Stimulated activated CD4-positive, alpha-beta T cell treated with anti-CD3 and anti-CD28 coated beads, Interleukin-15, amount 100 ng/mL, for 1 hour (primary cell): ENCODE data around the gene CGB2.
"Not testable (repeated sequence)": the region's sequence is repeated elsewhere in the genome, so short reads cannot be mapped to it uniquely, and the experiment has no call there.

Experiments used
- DNase-seq, 2 donors: peaks; one replicate each; pipeline ENCODE4 v3.0.0-alpha.2; 2020; ENCODE audit warnings: low read depth in 1 of 2, low spot score in 1 of 2

CGB2 gene

DNA sequence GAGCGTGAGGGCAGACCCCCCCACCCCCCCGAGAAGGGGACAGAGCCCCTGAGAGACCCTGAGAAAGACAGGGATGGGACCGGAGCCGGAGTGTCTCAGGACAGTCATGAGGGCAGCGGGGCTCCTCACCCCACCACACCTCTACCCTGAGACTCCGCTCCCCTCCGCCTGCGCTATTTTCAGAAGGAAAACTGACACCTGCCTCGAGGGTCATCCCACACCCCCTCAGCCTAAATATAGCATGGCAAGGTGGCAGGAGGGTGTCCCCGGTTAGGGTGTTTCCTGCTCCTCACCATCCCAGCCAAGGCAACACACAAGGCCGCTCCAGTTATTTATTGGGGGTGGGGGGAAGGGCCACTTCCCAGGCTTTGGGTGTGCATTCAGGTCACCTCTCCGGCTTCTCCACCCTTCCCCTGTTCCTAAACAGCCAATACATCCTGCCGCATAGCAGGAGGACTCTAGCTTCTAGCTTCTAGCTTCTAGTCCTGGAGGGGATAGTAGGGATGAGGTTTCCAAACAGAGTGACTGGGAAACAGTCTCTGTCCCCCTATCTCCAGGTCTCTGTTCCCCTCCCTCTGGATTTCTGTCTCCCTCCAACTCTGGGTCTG, 34.3 kb downstream of the CGB2 start:
- no peak for DNase-seq

DNA sequence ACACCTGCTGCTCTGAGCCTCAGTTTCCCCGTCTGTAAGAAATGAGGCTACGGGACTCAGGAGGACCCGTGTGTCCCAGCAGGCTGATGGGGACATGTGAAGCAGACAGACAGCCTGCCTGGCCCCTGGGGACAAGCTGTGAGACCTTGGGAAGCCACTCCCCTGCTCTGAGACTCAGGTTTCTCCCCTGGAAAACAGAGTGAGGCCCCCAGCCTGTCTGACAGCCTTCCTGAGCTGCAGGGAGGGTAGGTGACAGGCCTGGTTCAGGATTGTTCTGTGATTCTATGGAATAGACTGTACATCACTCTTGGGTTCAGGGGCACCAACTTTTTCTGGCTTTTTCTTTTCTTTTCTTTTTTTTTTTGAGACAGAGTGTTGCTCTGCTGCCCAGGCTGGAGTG, 35.9 kb downstream of the CGB2 start:
- DNase-seq = no peak

- no peak for DNase-seq
Observed at GRCh38 chr19:49069026-49069425, 37.3 kb downstream of the CGB2 start.

GRCh38 chr19:49070416-49070815, 38.7 kb downstream of the CGB2 start:
- DNase-seq = no peak

DNA sequence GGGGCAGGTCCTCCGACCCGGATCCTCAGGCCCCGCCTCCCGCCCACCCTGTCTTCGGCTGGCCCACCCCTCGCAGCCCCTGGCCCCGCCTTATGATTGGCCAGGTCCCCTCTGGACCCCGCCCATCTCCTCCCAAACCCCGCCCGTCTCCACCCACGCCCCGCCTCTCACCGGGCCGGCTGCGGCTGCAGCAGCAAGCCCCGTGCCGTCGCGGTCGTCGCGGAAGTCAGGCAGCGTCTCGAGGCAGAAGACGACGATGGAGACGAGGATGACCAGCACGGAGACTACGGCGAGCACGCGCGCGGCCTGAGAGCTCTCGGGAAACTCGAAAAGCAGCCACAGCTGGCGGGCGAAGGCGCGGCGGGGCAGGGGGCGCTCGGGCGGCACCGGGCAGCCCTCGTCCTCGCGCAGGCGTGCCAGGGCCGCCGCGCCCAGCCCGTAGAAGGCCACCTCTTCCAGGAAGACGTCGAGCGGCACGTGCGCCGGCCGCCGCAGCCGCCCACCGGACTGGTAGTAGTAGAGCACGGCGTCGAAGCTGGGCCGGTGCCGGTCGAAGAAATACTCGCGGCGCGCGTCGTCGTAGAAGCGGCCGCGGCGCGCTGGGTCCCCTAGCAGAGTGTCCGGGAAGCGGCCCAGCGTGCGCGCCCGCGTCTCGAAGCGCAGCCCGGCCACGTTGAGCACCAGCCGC, 40.3 kb downstream of the CGB2 start:
- no peak for DNase-seq

GRCh38 chr19:49073514-49074378, 42.1 kb downstream of the CGB2 start:
- DNase-seq = no peak

GRCh38 chr19:49074869-49075268, 43.2 kb downstream of the CGB2 start:
- DNase-seq = not testable (repeated sequence)

DNA sequence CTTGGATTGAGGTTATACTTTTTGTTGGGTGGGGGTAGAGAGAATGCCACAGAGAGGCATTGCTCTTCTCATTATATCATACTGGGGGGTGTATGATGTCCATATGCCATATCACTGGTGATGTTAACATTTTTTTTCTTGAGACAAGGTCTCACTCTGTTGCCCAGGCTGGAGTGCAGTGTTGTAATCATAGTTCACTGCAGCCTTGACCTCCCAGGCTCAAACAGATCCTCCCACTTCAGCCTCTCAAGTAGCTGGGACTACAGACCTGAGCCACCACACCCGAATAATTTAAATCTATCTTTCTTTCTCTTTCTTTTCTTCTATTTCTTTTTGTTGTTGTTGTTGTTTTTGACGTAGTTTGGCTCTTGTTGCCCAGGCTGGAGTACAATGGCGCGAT, 48.7 kb downstream of the CGB2 start:
- DNase-seq = no peak

- DNase-seq = no peak
Observed at GRCh38 chr19:49081273-49081672, 49.6 kb downstream of the CGB2 start.
